Loucy (cell line): ENCODE measurements around the gene INPP4B.

ENCODE experiments used
- EZH2phosphoT487 ChIP-seq: fragments of 200-600 bp; IDR thresholded peaks from 2 replicates; pipeline ENCODE4 v1.6.1; 2018; ENCODE audit warnings: antibody characterized with exemption, mild to moderate bottlenecking, moderate library complexity, borderline replicate concordance
- TF ChIP-seq, protein P1 (sequence below): fragments of 200-600 bp; sonication (generic); conservative IDR thresholded peaks from 2 replicates; pipeline ENCODE4 v1.5.1; 2014; ENCODE audit warnings: mild to moderate bottlenecking, antibody characterized with exemption, low read length

DNA sequence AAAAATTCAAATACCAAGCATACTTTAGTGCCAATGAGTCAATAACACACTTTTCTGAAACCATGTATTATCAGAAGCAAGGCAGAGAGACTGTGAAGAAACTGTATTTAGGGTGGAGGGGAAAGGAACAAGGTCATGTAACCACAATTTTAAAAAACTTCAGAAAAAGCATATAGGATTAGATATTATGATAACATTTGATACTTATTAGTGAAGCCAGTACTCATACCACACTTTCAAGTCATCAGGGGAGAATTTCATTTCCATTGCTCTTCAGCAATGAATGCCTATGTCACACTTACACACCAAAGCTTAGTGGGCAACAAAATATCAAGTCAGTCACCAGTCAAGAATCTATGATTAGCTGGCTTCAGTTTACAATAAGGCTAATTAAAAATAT lies 607.5 kb downstream of the INPP4B start:
- TF ChIP-seq EZH2phosphoT487 = no peak
- TF ChIP-seq, protein P1, sequence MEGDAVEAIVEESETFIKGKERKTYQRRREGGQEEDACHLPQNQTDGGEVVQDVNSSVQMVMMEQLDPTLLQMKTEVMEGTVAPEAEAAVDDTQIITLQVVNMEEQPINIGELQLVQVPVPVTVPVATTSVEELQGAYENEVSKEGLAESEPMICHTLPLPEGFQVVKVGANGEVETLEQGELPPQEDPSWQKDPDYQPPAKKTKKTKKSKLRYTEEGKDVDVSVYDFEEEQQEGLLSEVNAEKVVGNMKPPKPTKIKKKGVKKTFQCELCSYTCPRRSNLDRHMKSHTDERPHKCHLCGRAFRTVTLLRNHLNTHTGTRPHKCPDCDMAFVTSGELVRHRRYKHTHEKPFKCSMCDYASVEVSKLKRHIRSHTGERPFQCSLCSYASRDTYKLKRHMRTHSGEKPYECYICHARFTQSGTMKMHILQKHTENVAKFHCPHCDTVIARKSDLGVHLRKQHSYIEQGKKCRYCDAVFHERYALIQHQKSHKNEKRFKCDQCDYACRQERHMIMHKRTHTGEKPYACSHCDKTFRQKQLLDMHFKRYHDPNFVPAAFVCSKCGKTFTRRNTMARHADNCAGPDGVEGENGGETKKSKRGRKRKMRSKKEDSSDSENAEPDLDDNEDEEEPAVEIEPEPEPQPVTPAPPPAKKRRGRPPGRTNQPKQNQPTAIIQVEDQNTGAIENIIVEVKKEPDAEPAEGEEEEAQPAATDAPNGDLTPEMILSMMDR = no peak
